ENCODE data around the gene DDX17. TPM values are rescaled to one million over a fixed set of nuclear protein-coding genes. Genes with fewer than 3 reads are reported as not detected.
"Not testable (repeated sequence)": the region's sequence is repeated elsewhere in the genome, so short reads cannot be mapped to it uniquely, and the experiment has no call there.

DDX17 gene
- total RNA-seq, 3 donors from 2014 or later = 586 to 1,018 (median 961) TPM

DNA sequence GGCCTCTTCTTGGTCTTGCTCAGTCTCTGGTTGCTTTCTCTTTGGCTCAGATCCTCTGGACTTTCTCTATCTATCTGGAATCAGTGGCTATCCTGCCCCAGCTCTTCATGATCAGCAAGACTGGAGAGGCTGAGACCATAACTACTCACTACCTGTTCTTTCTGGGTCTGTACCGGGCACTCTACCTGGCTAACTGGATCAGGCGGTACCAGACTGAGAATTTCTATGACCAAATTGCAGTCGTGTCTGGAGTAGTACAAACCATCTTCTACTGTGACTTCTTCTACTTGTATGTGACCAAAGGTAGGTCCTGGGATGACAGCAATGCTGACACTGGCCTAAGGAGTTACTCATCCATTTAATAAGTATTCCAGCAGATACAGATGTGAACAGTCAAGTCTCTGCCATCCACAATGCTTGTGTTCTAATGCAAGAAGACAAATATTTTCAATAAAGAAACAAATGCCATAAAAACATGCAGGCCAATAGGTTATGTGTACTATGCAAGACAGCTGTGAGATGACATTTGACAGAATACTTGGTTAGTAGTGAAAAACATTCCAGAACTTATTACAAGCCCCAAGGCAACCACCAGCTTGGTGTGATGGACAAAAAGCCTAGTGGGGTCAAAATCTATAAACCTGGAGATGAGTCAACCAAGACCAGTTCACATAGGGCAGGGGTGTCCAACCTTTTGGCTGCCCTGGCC, 24.8 kb downstream of the DDX17 start:
- no peak for DNase-seq (ENCODE audit: low spot score in 2 of 2)
- no peaks in the 10 kb centered on the region for H3K36me3 ChIP-seq

DNA sequence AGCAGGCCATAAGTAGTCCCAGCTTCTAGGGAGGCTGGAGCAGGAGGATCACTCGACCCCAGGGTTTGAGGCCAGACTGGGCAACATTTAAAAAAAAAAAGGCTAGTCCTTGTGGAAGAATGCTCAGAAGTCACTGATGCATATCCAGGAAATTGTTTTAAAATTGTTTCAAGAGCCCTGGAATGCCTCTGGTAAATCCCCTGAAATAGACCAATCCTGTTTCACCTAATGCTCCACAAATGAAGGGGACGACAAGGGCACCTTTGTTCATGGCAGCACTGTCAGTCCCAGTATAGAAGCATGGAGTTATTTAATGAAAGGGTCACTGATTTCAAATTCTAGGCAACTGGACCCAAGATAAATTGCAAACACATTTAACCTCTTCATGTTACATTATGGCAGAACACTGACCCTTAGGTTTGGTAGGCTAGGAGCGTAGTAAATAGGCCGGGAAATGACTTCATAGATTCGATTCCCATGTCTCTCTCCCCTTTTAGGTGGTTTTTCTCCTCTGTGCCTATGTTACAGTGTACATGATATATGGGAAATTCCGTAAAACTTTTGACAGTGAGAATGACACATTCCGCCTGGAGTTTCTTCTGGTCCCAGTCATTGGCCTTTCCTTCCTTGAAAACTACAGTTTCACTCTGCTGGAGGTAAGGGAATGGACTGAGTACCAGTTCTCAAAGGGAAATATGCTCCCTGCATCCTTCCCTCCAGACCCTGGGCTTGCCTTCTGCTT, 26.8 kb downstream of the DDX17 start:
- no peak overlapping the region for H3K4me3 ChIP-seq
- no peaks in the 10 kb centered on the region for H3K4me1 ChIP-seq
- H3K27ac ChIP-seq = no peak overlapping the region
- no peak for DNase-seq (ENCODE audit: low spot score in 2 of 2)
- no peaks in the 10 kb centered on the region for H3K36me3 ChIP-seq
- no peaks in the 10 kb centered on the region for H3K9me3 ChIP-seq
- intact Hi-C loops (cut with DNase I; ENCODE audit: low total_unique reads) = no loop called here
- TF ChIP-seq, protein P1, sequence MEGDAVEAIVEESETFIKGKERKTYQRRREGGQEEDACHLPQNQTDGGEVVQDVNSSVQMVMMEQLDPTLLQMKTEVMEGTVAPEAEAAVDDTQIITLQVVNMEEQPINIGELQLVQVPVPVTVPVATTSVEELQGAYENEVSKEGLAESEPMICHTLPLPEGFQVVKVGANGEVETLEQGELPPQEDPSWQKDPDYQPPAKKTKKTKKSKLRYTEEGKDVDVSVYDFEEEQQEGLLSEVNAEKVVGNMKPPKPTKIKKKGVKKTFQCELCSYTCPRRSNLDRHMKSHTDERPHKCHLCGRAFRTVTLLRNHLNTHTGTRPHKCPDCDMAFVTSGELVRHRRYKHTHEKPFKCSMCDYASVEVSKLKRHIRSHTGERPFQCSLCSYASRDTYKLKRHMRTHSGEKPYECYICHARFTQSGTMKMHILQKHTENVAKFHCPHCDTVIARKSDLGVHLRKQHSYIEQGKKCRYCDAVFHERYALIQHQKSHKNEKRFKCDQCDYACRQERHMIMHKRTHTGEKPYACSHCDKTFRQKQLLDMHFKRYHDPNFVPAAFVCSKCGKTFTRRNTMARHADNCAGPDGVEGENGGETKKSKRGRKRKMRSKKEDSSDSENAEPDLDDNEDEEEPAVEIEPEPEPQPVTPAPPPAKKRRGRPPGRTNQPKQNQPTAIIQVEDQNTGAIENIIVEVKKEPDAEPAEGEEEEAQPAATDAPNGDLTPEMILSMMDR (IDR thresholded peaks at IDR 0.05) = no peak
- no peak for TF ChIP-seq POLR2AphosphoS5 (IDR thresholded peaks at IDR 0.05)
- TF ChIP-seq POLR2A (IDR thresholded peaks at IDR 0.05) = no peak
- no peaks in the 10 kb centered on the region for H3K27me3 ChIP-seq

More for the DNA sequence above, 24.8 kb downstream of the DDX17 start:
- TF ChIP-seq POLR2A (IDR thresholded peaks at IDR 0.05) (no peak), POLR2AphosphoS5 (IDR thresholded peaks at IDR 0.05) (no peak)
- TF ChIP-seq, protein P1 (IDR thresholded peaks at IDR 0.05) = no peak
- Histone ChIP-seq H3K27me3 (no peaks in the 10 kb centered on the region), H3K9me3 (no peaks in the 10 kb centered on the region), H3K4me1 (no peaks in the 10 kb centered on the region), H3K27ac (no peak overlapping the region), H3K4me3 (no peak overlapping the region)
- intact Hi-C loops (cut with DNase I; ENCODE audit: low total_unique reads) = no loop called here

DNA sequence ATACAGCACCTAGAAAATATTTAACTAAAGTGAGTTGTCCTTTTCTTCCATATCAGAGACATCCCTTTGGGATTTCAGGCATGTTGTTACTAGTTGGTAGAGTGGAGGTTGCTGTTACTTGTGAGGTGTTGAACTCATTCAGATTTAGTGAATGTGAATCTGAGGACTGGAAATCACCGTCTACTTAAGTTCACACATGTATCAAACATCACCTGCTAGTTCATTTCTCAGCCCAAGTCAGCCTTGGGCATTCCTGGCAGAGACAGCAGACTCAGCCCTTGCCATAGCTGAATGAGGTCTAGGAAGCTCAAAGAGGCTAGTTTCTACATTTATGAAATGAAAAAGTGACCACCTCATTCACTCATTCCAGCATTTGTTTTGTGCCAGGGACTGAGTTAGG, 28.5 kb downstream of the DDX17 start:
- intact Hi-C loops (cut with DNase I; ENCODE audit: low total_unique reads) = no loop called here
- Histone ChIP-seq H3K27me3 (no peaks in the 10 kb centered on the region), H3K27ac (no peak overlapping the region), H3K4me3 (no peak overlapping the region), H3K4me1 (no peaks in the 10 kb centered on the region), H3K36me3 (no peaks in the 10 kb centered on the region), H3K9me3 (no peaks in the 10 kb centered on the region)
- no peak for TF ChIP-seq POLR2AphosphoS5 (IDR thresholded peaks at IDR 0.05)
- no peak for TF ChIP-seq POLR2A (IDR thresholded peaks at IDR 0.05)
- TF ChIP-seq, protein P1 (IDR thresholded peaks at IDR 0.05) = no peak
- no peak for DNase-seq (ENCODE audit: low spot score in 2 of 2)

DNA sequence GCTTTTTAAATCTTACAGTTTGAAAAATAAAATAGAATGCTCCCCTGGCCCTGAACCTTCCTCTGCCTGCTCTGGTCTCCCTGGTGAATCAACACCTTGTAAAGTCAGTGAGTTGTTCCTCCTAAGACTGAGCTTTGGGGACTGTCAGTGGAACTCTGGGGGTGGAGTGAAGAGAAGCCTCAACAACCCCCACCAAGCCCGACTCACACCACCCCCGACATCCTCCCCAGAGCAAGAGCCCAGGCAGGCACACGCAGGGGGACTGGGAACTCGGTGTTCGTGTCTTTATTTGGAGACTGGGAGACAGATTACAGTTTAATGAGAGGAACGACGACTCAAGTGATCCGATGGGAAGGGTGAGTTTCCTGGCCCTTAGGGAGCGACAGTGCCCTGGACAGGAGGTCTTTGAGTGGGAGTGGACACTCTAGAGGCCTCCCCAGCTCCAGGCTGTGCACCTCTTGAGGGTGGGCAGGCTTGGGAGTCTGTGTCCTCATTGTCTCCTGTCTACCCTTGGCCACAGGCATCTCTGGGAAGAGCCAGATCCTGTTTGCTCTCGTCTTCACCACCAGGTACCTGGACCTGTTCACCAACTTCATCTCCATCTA, 32.0 kb downstream of the DDX17 start:
- no peak overlapping the region for H3K4me3 ChIP-seq
- no peak overlapping the region for H3K27ac ChIP-seq
- DNase-seq (ENCODE audit: low spot score in 2 of 2) = no peak
- no peaks in the 10 kb centered on the region for H3K4me1 ChIP-seq
- intact Hi-C loops (cut with DNase I; ENCODE audit: low total_unique reads) = no loop called here
- no peaks in the 10 kb centered on the region for H3K27me3 ChIP-seq
- TF ChIP-seq POLR2A (IDR thresholded peaks at IDR 0.05) = no peak
- H3K36me3 ChIP-seq = no peaks in the 10 kb centered on the region
- no peaks in the 10 kb centered on the region for H3K9me3 ChIP-seq

DNA sequence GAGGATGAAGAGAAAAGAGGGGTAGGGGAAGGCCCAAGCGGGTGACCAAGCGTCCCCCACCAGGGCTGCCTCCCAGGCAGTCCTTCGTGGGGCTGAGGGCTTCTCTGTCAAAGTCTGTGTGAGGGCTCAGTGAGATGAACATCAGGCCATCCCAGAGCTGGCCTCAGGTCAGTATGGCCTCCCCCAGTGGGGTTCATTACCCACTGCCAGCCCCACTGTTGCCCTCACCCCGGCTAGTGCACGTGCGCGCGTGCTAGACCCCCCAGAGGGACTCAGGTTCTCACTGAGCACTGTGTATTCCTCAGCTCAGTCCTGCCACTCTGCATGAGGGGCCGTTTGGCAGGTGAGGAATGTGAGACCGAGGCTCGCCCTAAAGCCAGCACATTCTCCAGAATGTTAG, 34.9 kb downstream of the DDX17 start:
- no peak overlapping the region for H3K4me3 ChIP-seq
- no peaks in the 10 kb centered on the region for H3K36me3 ChIP-seq
- intact Hi-C loops (cut with DNase I; ENCODE audit: low total_unique reads) = no loop called here
- no peak overlapping the region for H3K27ac ChIP-seq
- H3K4me1 ChIP-seq = no peaks in the 10 kb centered on the region
- H3K27me3 ChIP-seq = no peaks in the 10 kb centered on the region
- no peak for DNase-seq (ENCODE audit: low spot score in 2 of 2)
- no peaks in the 10 kb centered on the region for H3K9me3 ChIP-seq
- TF ChIP-seq, protein P1 (IDR thresholded peaks at IDR 0.05) = no peak

DNA sequence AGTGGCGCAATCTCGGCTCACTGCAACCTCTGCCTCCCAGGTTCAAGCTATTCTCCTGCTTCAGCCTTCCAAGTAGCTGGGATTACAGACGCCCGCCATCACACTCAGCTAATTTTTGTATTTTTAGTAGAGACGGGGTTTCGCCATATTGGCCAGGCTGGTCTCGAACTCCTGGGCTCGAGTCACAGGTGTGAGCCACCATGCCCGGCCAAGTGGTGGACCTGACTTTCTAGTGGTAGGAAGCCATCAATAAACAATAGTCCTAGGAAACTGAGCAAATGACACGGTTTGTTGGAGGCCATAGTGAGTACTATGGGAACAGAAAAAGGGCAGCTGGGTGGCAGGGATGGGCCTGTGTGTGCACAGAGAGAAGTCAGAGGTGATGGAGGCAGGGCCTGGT, 35.9 kb downstream of the DDX17 start:
- H3K4me1 ChIP-seq; DNase-seq (ENCODE audit: low spot score in 2 of 2); H3K4me3 ChIP-seq; H3K36me3 ChIP-seq; H3K27ac ChIP-seq; H3K9me3 ChIP-seq; H3K27me3 ChIP-seq: not testable (repeated sequence)
- intact Hi-C loops (cut with DNase I; ENCODE audit: low total_unique reads) = loop anchor here (1.0 kb wide), 1 partner anchor 27 kb away; no protein-coding TSS in a partner anchor

Measured in breast epithelium (tissue), 4 donors.